HG02759 (cell line): Measurements from ENCODE around the gene RSKR.
"Not testable (repeated sequence)": the region's sequence is repeated elsewhere in the genome, so short reads cannot be mapped to it uniquely, and the experiment has no call there.

Source experiments
- ATAC-seq: cut with Tn5 transposase; IDR thresholded peaks from one replicate; pipeline ENCODE4 v1.9.1; 2021; ENCODE audit warnings: mild to moderate bottlenecking, moderate library complexity; ENCODE audit not compliant: unreplicated experiment

Gene RSKR

DNA sequence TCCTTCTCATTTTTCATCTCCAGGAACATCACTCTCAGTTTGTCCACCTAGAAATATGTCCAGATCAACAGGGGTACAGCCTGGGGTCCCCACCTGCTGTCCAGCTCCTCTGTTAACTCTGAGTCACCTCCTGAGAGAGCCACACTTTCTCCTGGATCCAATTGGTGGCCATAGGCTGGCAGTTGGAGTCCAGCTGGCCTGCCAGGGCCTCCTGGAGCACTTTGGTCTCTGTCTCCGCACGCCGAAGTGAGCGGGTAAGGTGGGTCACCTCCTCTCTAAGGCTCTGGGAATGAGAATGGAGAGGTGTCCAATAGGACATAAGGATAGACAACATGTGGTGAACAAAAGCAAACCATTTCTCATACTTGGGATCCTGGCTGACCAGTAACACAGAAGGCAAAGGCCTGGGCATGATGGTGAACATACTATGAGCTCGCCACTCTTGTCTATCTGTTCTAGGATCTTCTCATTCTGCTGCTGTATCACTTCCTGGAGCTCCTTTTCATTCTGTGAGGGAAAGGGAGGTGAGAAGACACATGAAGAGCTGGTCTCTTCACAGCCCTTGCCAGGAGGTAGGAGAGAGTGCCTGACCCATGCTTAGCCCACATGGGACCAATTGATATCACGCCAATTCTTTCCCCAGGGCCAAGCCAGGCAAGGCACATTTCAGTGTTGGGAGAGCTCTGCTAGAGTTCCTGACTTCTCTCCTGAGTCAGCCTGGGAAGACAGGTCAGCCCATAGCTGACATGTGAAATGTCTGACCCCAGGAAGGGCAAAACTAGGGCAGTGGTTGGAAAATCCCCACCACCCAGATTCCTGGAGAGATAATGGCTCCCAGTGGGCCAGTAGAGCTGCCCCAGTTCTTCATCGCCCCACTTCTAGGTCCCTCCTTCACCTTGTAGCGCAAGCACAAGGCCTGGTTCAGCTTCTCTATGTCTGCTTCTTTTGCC lies 35.5 kb downstream of the RSKR start:
- no peak for ATAC-seq

DNA sequence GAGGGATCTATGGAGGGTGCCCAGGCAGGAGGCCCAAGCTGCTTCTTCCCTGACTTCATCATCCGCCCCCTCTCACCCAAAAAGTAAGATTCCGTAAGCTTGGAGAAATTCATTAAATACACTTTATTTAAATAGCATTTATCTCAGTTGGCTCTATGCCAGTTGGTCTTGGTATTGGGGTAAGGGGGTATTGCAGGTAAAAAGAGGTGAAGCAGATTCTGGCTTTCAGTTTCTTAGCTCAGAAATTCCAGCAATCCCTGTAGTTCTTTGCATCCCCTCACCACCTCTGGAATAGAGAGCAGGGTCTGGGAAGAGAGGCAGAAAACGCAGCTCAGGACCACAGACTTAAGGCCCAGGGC lies 36.5 kb downstream of the RSKR start:
- no peak for ATAC-seq

DNA sequence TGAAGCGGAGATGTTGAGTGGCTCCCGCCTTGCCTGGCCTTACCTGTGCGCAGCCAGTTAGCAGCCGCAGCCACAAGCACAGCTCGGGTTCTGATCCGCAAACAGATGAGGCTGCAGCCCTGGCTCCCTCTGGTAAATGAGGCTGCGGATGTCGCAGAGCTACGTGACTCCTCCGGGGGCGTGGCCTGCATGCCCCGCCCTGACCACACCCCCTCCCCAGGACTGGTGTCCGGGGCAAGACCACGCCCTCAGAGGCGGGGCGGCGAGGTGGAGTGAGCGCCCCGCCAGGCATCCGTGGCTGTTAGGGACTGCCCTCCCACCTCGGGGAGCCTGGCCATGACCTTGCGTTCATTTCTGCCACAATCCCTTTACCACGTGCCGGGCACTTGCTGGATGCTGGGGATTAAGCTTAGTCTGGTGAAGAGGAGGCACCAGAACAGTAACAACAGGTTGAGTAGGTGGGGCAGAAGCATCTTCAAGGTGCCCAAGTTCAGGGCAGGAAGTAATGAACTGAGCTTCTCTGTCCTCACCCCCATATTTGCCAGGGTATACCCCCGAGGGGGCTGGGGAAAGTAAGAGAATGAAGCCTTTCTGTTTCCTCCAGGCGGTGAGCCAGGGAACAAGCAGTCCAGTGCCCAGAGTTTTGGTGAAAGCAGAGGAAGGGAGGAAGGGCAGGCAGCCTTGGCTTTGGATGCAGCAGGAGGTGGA lies 37.1 kb downstream of the RSKR start, which contains the start of gene ALDOC:
ALDOC (minus strand) TSS at position 138 of the 708 bp plus-strand sequence. CDS start 1,363 bp downstream, outside the sequence.
- ATAC-seq: peak; percentile 90

DNA sequence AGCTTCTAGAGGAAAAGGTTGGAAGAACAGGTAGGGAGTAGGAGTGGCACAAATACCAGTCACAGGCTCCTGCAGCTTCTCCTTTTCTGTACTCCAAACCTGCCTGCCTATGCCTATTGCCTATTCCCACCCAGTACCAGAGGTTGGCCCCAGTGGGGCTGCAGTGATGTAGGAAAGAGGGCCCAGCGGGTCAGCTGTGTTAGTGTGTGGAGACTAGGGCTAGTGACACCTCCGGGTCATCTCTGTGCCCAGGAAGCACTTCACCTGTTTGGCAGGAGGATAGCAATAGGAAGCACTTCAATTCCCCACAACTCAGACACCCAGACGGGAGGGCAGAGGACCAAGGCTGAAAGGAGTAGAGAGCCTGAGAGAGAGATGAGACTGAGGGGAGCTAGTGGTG lies 38.0 kb downstream of the RSKR start:
- ATAC-seq: not testable (repeated sequence)

DNA sequence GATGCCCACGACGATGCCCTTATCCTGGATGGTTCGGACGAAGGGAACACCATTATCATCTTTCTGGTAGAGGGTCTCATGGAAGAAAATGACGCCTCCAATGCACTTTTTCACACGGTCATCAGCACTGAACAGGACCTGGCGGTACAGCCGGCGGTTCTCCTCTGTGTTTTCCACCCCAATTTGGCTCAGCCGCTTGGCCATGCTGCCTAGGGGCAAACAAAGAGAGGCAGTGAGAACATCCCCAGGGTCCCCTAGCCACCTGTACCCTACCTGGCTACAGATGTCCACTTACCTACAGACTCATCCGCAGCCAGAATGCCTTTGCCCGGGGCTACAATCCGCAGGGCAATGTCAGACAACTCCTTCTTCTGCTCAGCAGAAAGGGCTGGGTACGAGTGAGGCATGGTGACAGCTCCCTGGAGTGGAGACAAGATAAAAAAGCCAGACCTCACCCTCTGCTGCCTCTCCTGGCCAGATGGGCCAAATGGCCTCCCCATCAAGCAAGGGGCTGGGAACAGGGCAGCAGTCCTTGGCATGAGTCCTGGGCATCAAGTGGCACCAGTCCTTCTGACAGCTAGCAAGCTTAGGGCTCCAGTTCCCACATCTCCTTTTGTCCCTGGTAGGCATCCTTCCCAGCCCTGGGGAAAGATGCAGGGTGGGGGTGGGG lies 38.7 kb downstream of the RSKR start:
- no peak for ATAC-seq

DNA sequence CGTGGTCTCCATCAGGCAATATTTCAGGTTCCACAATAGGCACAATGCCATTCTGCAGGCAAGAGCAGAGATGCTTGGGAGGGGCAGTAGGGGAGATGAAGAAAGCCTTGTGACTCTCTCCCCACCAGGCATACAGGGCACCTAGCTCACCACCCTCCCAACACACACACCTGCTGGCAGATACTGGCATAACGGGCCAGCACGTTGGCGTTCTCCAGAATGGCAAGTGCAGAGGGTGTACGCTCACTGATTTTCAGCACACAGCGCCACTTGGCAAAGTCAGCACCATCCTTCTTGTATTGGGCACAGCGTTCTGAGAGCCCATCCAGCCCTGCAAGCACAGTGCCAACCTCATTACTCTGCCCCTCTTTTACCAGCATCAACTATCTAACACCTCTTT lies 39.5 kb downstream of the RSKR start:
- ATAC-seq: no peak

DNA sequence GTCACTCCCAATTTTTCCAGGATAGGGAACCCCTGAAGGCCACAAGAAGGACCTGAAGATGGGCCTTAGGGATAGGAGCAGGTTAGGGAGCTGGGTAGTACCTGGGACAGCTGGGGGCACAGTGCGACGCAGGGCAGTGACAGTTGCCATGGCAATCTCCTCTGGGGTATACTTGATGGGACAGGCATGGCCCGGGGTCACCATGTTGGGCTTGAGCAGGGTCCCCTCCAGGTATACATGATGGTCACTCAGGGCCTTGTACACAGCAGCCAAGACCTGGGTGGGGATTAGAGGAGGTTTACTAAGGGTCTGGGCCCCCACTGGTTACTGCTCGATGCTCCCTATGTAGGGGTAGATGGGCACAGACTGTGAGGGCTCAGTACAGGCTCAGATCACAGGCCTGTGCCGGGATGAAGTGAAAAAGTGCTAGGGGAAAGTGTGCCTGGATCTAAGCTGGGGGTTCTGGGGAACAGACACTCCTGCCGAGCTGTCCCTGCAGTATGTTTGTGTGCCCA lies 40.0 kb downstream of the RSKR start:
- no peak for ATAC-seq

DNA sequence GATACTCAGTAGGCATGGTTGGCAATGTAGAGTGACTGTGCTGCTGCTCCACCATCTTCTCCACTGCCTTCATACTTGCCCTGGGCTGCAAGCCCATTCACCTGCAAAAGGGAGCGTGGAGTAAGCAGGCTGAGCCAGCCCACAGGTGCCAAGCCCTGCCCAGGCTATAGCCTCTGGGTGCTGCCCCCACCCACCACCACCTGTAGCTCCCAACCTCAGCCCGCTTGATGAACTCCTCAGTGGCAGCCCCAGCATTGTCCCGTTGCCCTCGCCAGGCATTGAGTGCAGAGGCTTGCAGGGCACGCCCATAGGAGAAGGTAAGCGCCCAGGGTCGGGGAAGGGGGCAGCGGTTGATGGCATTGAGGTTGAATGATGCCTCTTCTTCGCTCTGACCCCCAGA lies 40.5 kb downstream of the RSKR start:
- no peak for ATAC-seq

DNA sequence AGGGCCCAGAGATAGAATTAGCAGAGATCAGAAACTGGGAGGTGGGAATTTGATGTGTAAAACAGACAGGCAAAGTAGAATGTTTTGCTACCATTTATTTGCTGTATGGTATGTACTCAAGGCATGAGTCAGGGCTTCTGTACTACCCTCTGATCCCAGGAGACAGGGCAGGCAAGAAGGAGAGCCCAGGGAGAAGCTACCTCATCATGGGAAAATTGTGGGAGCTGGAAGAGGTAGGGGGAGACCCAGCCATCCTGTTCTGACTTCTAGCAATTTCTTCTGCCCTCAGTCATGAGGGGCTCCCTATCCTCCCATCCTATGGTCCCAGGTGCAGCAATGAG lies 41.0 kb downstream of the RSKR start:
- no peak for ATAC-seq

DNA sequence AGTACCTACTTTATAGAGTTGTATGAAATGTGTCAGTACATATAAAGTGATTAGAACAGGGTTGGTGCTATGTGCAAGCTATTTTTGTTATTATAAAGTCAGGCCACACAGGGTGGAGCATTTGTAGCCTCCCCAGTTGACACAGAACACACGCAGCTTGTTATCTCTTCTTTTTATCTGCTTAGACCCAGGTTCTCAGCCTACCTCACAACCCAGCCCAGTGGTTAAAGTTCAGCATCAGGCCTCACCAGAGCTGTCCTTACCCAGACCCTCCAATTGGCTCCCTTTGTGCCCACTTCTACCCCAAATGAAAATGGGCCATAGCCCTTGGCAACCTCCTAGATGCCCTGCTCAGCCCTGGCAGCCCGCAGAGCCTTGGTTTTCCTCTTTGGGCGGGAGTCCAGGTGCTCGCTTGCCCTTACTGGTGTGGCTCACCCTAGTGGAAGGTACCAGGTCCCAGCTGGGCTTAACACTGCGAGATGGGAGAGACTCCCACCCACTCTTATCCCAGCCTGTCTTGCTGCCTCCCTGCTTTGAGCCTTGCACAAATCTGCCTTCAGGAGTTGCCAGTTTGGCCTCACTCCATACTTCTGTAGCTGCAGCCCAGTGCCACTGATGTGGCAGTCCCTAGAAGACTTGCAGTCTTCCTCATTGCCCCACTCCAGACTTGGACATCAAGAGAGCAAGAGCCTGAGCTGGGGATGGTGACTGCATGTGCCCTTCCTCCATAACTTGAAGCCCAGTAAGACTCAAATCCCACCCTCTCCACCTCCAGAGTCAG lies 41.5 kb downstream of the RSKR start:
- no peak for ATAC-seq

DNA sequence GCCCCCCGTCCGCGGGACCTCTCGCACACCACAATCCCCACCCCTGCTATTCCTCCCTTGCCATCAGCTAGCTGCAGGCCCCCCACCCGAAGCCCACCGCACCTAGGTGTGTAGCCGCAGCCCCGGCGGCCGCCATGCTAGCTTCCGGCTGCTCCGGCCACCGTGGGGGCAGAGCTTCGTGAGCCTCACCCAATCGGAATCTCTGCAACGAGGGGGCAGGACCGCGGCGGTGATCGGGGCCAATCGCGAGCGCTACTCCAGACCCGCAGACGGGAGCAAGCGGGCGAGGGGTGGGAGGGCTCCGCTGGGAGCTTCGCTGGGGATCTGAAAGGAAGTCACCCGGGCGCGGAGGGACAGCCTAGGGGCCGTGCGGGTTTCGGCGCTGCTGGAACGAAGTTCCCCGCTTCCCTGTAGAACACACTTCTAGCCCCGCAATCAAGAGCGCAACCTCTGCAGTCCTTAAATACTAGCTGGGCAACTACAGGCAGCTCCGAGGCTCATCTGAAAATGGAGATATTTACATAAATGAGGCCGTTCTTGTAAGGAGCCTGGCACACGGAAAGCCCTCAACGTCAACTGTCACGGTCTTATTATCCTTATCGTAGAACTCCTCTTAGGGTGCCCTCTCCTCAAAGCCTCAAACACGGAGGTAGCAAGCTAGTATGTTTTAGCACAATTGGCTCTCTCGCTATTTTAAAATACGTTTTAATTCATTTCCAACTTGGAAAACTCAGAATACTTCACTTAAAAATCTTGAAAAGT lies 42.4 kb downstream of the RSKR start, which contains the start of gene PIGS:
PIGS (minus strand) TSS at position 164 of the 762 bp plus-strand sequence; CDS start at position 136, 28 bp downstream.
- ATAC-seq: peak; percentile 93

DNA sequence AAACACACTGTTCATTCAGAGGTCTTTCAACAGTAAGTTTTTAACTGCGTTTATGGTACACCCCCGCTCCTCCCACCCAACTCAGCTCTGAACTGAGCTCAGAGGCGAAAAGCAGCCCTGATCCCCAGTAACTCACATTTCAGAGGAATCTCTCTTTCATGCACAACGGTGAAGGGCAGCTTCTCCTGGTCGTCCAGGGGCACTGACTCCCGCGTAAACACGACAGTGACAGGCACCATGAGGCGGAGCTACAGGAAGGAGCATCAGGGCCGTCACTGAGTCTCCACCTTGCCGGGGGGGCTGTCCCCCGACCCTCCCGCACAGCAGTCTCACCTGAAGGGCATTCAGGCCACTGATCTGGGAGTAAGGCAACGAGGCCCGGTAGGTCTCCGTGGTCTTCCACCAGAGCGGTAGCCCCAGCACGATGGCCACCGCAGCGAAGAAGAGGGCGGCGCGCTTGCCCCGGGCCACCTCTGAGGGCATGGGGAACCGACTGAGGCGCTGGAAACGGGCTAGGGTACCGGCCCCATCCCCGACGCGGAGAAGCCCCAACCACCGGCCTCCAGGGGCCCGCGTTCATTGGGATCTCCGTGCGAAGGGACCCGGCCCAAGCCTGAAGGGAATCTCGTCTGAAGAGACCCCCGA lies 43.1 kb downstream of the RSKR start:
- ATAC-seq: peak; percentile 27

DNA sequence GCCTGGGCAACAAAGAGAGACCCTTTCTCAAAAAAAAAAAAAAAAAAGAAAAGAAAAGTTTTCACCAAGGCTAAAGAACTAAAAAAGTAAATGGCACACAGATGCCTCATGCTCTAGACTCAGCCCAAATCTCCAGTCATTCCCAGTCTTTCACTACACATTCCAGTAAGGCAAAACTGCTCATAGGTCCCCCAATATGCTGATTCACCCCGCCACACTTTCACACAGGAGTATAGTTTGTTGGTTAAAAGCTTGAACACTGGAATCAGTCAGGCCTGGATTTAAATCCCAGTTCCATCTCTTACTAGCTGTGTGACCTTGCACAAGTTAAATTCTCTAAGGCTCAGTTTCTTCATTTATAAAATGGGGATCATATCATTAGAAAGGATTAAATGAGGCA lies 44.5 kb downstream of the RSKR start:
- ATAC-seq: no peak

DNA sequence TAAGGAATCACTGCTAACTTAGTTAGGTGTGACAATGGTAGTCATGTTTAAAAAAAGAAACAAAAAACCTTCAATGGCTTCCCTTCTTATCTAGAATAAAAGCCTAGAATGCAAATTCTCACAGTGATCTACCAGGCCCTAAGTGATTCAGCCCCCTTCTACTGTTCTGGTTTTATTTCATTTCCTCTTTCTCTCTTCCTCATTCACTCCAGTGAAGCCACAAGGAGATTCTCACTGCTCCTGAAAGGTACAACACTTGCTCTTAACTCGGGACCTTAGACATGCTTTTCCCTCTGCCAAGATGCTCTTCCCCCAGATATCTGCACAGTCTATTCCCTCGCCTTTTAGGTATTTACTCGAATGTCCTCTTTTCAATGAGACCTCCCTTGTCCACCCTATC lies 46.4 kb downstream of the RSKR start:
- ATAC-seq: no peak

DNA sequence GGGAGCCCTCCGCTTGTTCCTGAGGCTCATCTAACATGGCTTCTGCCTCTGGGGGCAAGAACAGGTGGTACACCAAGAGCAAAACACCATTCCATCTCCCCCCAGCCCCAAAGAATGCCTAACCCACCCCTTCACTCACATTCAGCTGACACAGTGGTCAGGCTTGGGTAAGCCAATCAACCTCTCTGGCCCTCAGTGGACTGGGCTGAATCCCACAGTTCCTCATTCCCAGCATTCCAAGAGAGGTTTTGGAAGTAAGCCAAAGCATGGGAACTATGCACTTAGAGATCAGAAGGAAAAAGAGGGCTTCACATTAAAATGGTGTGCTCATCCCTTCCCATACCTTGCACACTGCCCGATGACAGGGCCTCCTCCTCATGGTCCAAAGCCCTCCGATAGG lies 50.5 kb downstream of the RSKR start:
- no peak for ATAC-seq
